ENCODE results near the gene TUNAR. TPM values are rescaled to one million over a fixed set of nuclear protein-coding genes. Genes with fewer than 3 reads are reported as not detected.

The TUNAR gene
- total RNA-seq, 1 donor from 2014 or later: not detected

GRCh38 chr14:95869776-95870175 is 6.9 kb upstream of the TUNAR start:
- DNase-seq (no peak), ATAC-seq (no peak)
- intact Hi-C loops (cut with micrococcal nuclease): no loop called here

- intact Hi-C loops (cut with micrococcal nuclease): no loop called here
- ATAC-seq (no peak), DNase-seq (no peak)
These were observed 5.9 kb upstream of the TUNAR start for GRCh38 chr14:95870772-95871171.

GRCh38 chr14:95871531-95871930 is 5.1 kb upstream of the TUNAR start:
- intact Hi-C loops (cut with micrococcal nuclease): no loop called here
- ATAC-seq (no peak), DNase-seq (no peak)

GRCh38 chr14:95872777-95873176 is 3.9 kb upstream of the TUNAR start:
- no peak for DNase-seq
- intact Hi-C loops (cut with micrococcal nuclease): no loop called here
- no peak for ATAC-seq

GRCh38 chr14:95875831-95876760 is 536 bp upstream of the TUNAR start:
- no peak for ATAC-seq
- intact Hi-C loops (cut with micrococcal nuclease): no loop called here
- no peak for DNase-seq

- intact Hi-C loops (cut with micrococcal nuclease): no loop called here
- ATAC-seq: no peak
- DNase-seq: no peak
These were observed 1.0 kb downstream of the TUNAR start for GRCh38 chr14:95877633-95878032.

GRCh38 chr14:95884377-95884776 is 7.7 kb downstream of the TUNAR start:
- no peak for DNase-seq
- intact Hi-C loops (cut with micrococcal nuclease): no loop called here
- ATAC-seq: no peak

- ATAC-seq: no peak
- DNase-seq: no peak
- intact Hi-C loops (cut with micrococcal nuclease): no loop called here
These were observed 8.6 kb downstream of the TUNAR start for GRCh38 chr14:95885278-95885677.

GRCh38 chr14:95885866-95886265 is 9.2 kb downstream of the TUNAR start:
- ATAC-seq (no peak), DNase-seq (no peak)
- intact Hi-C loops (cut with micrococcal nuclease): no loop called here

- intact Hi-C loops (cut with micrococcal nuclease): no loop called here
- no peak for ATAC-seq
These were observed 9.9 kb downstream of the TUNAR start for GRCh38 chr14:95886366-95887056.

GRCh38 chr14:95887351-95887750 is 10.7 kb downstream of the TUNAR start:
- intact Hi-C loops (cut with micrococcal nuclease): no loop called here
- ATAC-seq (no peak), DNase-seq (no peak)

More at GRCh38 chr14:95886366-95887056, 9.9 kb downstream of the TUNAR start:
- DNase-seq: no peak

- DNase-seq (no peak), ATAC-seq (no peak)
- intact Hi-C loops (cut with micrococcal nuclease): no loop called here
These were observed 12.8 kb downstream of the TUNAR start for GRCh38 chr14:95889236-95889979.

GRCh38 chr14:95891742-95892141 is 15.1 kb downstream of the TUNAR start:
- ATAC-seq (no peak), DNase-seq (no peak)
- intact Hi-C loops (cut with micrococcal nuclease): no loop called here

GRCh38 chr14:95892142-95892541 is 15.5 kb downstream of the TUNAR start:
- no peak for ATAC-seq

GRCh38 chr14:95895720-95896119 is 19.1 kb downstream of the TUNAR start:
- DNase-seq (no peak), ATAC-seq (no peak)
- intact Hi-C loops (cut with micrococcal nuclease): no loop called here

More at GRCh38 chr14:95892142-95892541, 15.5 kb downstream of the TUNAR start:
- DNase-seq: no peak
- intact Hi-C loops (cut with micrococcal nuclease): no loop called here

- intact Hi-C loops (cut with micrococcal nuclease): no loop called here
- ATAC-seq: no peak
These were observed 20.0 kb downstream of the TUNAR start for GRCh38 chr14:95896498-95897135.

GRCh38 chr14:95897280-95897679 is 20.6 kb downstream of the TUNAR start:
- DNase-seq (no peak), ATAC-seq (no peak)
- intact Hi-C loops (cut with micrococcal nuclease): no loop called here

More at GRCh38 chr14:95896498-95897135, 20.0 kb downstream of the TUNAR start:
- DNase-seq: no peak

GRCh38 chr14:95901054-95901453 is 24.4 kb downstream of the TUNAR start:
- ATAC-seq (no peak), DNase-seq (no peak)
- intact Hi-C loops (cut with micrococcal nuclease): no loop called here

- intact Hi-C loops (cut with micrococcal nuclease): no loop called here
- ATAC-seq: no peak
- no peak for DNase-seq
These were observed 25.7 kb downstream of the TUNAR start for GRCh38 chr14:95902273-95902826.
